GM12872 (cell line): Measurements from ENCODE around the gene RRBP1.

Source experiments
- CTCF ChIP-seq: IDR thresholded peaks from 3 replicates; pipeline ENCODE4 v1.5.1; 2011; ENCODE audit warnings: low read depth, mild to moderate bottlenecking, low read length, moderate library complexity; ENCODE audit not compliant: insufficient read depth

RRBP1 gene

GRCh38 chr20:17712708-17713107 is 30.7 kb upstream of the RRBP1 start:
- TF ChIP-seq CTCF: no peak

DNA sequence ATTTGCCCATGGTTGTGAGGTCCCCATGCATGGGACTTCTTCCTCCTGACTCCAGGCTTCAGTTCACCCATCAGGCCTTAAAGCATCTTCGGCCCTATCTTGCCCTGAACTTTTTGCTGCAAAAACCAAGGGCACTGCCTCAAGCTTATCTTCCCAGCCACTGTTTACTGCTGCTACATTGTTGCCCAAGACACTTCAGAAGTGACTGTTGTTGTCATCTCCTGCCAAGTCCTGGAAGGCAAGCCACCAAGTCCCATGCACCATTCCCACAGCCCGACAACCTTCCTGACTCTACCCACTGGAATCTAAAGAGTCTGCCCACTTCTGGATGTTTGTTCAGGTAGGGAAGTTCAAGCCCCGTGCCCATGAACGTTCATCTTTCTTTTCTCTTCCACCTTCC is 30.2 kb upstream of the RRBP1 start:
- TF ChIP-seq CTCF: no peak

DNA sequence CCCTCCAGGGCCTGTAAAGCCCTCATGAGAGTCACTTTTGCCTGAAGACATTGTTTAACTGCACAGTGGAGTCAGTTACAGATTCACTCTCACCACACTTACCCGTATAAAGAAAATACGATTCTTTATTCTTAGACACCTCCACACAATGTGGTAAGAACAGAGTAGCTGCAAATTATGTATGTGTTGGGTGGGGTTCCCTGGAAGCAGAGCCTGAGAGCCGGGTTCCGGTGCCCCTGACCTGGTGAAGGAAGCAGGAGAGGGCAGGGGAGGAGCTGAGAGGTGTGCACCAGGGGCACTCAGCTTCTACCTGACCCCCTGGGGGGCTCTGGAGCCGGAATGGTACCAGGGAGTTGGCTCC is 29.2 kb upstream of the RRBP1 start:
- no peak for TF ChIP-seq CTCF

DNA sequence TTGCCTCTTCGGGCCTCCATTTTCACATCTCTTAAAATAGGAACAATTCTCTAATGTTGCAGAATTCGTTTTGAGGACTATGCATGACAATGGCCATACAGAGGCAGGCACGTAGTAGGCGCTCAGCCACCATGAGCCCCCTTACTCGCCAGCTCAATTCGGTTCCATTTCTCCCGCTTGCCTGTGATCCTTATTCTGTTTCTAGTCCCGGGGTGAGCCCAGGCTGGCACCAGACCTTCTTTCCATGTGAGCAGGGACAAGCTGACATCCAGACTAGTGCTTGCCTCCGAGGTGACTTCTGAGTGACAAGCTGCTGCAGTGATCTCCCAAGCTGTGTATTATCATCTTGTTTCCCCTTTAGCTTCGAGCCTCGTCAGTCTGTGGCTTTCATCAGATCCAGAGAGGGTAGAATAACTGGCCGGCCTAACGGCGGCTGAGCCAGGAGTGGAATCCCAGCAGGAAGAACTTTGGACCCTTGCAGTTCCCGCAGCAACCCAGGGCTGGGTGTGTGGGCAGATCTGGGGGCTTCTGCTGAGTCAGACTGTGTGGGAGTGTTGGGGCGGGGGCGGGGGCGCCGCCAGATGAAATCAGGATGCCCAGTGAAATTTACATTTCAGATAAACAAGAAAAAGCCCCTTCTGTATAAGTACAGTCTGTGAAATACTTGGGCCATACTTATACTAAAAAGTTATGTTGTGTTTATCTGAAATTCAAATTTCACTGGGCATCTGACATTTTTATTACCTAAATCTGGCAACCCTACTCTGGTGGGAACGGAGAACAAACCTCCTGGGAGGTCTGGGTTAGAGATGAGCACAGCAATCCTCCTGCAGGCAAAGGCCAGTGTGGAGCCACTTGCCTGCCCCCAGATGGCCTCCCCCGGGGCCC is 28.6 kb upstream of the RRBP1 start:
- no peak for TF ChIP-seq CTCF

DNA sequence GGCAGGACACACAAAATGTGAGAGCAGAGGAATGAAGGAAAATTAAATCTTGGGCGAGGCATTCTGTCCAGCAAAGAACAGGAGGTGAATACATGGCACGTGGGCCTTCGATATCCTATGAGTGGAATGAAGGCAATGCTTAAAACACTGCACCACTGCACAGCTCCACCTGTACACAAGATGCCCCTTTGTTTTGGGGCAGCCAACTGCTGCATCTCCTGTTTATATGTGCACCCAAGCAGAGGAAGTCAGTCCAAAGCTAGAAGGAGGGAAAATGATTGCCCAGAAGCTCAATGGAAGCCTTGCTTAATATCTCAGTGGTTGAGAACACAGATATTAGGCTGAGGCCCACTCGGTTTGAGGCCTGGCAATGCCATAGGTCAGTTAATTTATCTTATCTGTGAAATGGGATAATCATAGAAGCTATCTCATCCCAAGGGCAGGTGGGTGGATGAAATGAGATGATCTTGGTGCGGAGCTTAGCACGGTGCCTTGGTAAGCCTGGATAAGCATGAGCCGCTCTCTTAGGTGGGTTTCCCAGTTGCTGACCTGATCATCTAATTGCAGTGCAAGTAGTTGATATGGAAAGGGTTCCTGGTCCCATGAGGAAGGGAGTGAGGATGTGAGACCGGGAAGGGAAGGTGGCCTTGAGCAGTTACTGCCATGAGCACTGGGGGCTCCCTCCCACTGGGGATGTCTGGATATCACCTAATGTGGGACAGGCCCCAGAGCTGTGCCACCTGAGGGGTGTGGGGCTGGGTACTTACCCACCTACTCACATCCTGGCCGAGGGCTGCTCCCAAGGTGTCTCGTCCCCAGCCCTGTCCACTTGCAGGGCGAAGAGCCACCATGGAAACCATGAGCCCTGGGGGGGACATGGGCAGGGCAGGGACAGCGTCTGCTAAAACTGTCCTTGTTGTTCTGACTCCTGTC is 27.6 kb upstream of the RRBP1 start:
- no peak for TF ChIP-seq CTCF

- no peak for TF ChIP-seq CTCF
Observed at GRCh38 chr20:17708675-17709360, 26.8 kb upstream of the RRBP1 start.

DNA sequence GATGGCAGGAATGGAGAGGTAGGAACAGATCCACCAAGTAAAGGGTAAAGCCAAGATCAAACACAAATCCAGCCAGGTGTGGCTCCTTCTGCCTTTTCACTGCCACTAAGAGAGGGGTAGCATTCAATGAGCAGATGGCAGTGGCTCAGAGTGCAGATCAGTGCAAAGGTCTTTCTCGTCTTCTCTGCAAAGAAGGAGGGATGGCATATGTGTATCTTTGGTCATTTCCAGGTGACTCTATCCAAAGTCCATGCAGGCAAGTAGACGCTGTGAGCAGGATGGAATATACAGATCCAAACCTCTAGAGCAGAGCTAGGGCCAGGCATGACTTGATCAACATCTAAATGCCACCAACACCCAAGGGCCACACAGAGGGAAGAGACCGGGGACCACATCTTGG is 24.6 kb upstream of the RRBP1 start:
- TF ChIP-seq CTCF: no peak
